GM12864 (cell line): ENCODE results near the gene KCTD11.

ENCODE experiments used
- DNase-seq: peaks from one replicate; pipeline ENCODE4 v3.0.0-alpha.2; 2011; ENCODE audit warnings: low read depth
- H3K4me3 ChIP-seq: 2 replicates; pipeline ENCODE4 v1.5.1; 2011; ENCODE audit warnings: mild to moderate bottlenecking, low read depth, low read length, control low read depth
- CTCF ChIP-seq: IDR thresholded peaks from 2 replicates; pipeline ENCODE4 v1.5.1; 2011; ENCODE audit warnings: low read depth, mild to moderate bottlenecking, moderate library complexity, low read length, control low read depth, inconsistent platforms; ENCODE audit errors: missing control alignments

KCTD11 gene

GRCh38 chr17:7311110-7311705 lies 40.8 kb upstream of the KCTD11 start:
- TF ChIP-seq CTCF, result no peak
- DNase-seq, result no peak
- H3K4me3 ChIP-seq, result no peak overlapping the region

- no peak for DNase-seq
- H3K4me3 ChIP-seq, result no peak overlapping the region
These were observed 39.4 kb upstream of the KCTD11 start for GRCh38 chr17:7312432-7313087.

GRCh38 chr17:7313088-7313889 lies 38.7 kb upstream of the KCTD11 start:
- peak; percentile 45 for TF ChIP-seq CTCF
- H3K4me3 ChIP-seq, result no peak overlapping the region
- DNase-seq, result no peak

More at GRCh38 chr17:7312432-7313087, 39.4 kb upstream of the KCTD11 start:
- no peak for TF ChIP-seq CTCF

- TF ChIP-seq CTCF, result no peak
- no peak for DNase-seq
- H3K4me3 ChIP-seq, result peak overlapping the region; percentile 68
These were observed 37.9 kb upstream of the KCTD11 start for GRCh38 chr17:7313890-7314718.

GRCh38 chr17:7314719-7315569 lies 37.0 kb upstream of the KCTD11 start, which contains the start of gene GPS2:
Gene GPS2, minus strand, starts transcription at chr17:7315360. Its CDS starts 308 bp downstream, at chr17:7315052.
- peak; percentile 55 for DNase-seq
- peak within 1 kb of the TSS; percentile 68 for H3K4me3 ChIP-seq
- no peak for TF ChIP-seq CTCF
